OCI-M2 (cell line): ENCODE data around the gene EXOC4.

Experiments
- DNase-seq: peaks from one replicate; lab custom pipeline; 2025; ENCODE audit not compliant: unreplicated experiment; lab: John Stamatoyannopoulos, UW

EXOC4 gene

GRCh38 chr7:133696056-133696455, 443.2 kb downstream of the EXOC4 start:
- DNase-seq: no peak

DNA sequence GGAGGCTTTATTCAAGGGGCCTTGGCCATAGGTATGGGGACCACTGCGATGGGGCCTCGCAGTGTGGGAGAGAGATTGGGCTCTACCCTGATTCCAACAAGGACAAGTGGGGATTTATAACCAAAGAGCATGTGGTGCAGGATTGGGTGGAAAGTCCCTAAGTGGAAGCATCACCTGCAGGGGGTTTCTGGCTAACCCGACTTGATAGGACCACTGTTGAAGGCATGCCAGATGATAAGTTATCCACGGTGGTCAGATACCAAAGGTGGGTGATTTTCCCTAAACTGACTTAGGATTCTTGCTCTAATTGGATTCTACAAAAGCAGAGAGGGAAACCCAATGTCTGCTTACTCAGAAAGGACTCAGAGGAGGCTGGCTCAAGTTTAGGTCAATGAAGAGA, 444.7 kb downstream of the EXOC4 start:
- DNase-seq: no peak

GRCh38 chr7:133698127-133698526, 445.2 kb downstream of the EXOC4 start:
- DNase-seq: no peak

DNA sequence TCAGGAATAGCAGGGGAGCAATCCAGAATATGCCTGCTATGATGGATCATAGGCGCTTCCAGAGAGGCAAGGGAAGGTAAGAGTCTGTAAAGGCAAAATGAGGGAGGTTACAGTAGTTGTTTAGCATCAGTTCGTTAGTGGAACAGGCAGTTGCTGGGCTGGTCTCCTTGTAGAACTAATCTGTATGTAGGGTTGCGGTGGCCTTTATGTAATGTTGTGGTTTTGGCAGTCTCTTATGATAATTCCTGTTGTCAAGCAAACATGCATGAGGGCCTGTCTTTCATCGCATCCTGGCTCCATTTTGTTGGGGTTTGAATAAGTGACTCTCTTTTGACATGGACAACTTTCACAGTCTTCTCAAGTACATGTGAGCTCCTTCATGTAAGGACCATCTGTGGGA, 446.5 kb downstream of the EXOC4 start:
- DNase-seq: no peak

- no peak for DNase-seq
These were observed 449.2 kb downstream of the EXOC4 start for GRCh38 chr7:133702078-133702477.

DNA sequence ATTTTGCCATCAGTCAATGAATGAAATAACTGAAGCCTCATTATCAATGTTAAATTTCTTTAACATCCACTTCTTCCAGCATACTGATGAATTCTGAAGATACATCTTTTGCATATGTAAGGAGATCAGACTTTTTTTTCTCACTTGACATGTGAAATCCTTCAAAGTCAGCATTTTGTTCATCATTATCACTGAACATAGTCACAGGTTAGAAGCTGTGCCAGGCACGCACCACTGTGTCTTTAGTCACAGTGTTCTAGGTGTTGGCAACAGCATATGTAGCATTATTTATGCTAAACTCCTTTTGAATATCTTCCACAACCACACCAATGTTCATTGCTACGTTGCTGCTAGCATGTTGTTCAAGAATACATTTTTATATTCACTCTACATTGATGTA, 450.1 kb downstream of the EXOC4 start:
- no peak for DNase-seq

GRCh38 chr7:133703547-133703946, 450.7 kb downstream of the EXOC4 start:
- no peak for DNase-seq

DNA sequence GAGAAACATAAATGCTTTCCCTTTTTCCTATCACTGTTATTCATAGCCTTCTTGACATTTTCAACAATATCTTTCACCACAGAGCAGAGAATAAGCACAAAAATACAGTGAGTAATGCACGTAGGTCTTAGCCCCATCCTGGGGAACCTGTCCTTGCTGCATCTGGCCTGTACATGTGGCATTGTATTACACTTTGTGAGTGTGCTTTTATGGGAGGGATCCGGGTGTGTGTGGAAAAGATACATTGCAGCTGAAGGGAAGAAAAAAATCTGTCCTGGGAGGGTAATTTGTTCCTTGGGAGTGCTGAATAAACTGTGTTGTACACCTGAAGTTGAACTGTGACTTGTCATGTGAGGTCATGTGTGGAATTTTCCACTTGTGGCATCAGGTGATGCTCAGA, 451.6 kb downstream of the EXOC4 start:
- DNase-seq: no peak

- no peak for DNase-seq
These were observed 452.7 kb downstream of the EXOC4 start for GRCh38 chr7:133705596-133705995.

DNA sequence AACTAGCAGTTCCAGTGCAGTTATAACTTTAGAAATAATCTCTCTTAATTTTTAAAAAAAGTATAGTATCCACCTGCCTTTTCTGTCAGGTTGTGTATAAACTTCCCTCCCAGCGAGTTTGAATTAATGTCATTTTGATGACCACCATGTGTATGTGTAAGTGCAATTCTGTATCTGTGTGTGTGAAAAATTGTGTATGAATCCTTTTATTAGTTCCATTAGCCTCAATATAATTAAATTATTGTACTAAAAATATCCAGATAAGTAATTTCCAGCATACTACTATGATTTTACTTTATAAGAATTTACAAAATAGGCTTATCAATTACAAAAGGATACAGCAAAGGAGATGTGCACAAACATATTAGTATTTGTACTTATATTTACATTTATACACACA, 453.1 kb downstream of the EXOC4 start:
- DNase-seq: no peak

GRCh38 chr7:133709036-133709880, 456.4 kb downstream of the EXOC4 start:
- no peak for DNase-seq

- DNase-seq: no peak
These were observed 459.7 kb downstream of the EXOC4 start for GRCh38 chr7:133712544-133712943.

DNA sequence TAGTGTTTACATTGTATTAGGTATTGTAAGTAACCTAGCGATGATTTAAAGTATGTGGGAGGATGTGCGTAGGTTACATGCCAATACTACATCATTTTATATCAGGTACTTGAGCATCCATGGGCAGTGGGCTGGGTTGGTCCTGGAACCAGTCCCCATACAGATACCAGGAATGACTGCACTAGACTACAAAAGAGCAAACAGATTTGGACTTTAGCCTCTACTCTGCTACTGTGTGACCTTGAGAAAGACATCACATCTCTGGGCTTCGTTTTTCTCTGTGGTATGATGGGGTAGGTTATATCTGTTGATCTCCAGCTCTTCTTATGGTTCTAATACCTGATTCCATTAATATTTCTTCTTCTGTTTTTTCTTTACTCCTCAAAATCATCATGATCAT, 461.8 kb downstream of the EXOC4 start:
- no peak for DNase-seq

DNA sequence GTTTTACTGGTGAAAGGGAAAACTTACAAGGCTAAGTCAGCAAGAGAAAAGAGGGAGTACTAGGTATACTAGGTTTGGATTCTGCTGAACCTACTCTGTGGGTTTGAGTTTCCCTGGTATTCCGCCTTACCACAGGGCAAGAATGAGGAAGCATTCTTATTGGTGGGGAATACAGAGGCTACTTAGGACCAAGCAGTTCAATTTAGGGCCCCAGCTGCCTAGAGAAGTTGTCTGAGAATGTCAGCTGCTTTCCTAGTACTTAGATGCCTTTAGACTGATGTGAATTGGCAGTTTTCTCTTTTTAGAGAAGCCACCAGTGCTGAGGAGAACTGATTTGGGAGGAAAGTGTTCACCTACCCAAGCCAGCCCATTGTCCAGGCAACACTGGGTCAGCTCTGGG, 465.3 kb downstream of the EXOC4 start:
- no peak for DNase-seq

DNA sequence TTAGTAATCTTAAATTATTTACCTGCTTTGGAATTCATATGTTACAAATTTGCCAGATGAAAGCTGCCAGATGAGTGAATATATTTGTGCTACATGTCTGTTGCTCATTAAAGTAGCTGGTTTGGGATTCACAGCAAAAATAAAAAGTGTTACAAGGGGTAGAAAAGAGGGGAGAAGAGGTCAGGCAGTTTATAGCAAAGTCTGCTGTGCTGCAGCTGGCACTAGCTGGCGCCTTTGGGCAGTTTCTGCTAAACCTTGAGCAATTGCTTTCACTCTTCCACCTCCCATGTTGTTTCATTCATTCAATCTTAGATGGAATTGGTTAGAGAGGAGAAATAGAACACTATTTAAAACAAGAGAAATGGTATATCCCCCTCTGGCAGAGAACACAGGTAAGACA, 470.2 kb downstream of the EXOC4 start:
- DNase-seq: no peak

DNA sequence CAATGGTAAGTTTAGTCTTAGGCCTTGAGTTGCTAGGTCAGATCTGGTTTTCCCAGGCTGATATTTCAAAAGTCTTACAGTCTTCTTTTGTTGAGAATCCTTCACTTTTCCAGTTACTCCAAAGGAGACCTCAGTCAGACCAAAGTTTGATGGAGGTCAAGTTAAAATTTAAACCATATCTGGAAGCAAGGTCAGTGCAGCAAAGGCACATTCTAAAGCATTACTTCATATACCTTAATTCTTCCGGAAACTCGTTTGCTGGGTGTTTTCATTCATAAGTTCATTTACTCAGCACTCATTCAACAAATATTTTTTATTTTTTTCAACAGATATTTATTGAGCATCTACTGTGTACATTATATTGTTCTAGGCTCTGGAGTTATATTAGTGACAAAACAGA, 471.3 kb downstream of the EXOC4 start:
- no peak for DNase-seq

DNA sequence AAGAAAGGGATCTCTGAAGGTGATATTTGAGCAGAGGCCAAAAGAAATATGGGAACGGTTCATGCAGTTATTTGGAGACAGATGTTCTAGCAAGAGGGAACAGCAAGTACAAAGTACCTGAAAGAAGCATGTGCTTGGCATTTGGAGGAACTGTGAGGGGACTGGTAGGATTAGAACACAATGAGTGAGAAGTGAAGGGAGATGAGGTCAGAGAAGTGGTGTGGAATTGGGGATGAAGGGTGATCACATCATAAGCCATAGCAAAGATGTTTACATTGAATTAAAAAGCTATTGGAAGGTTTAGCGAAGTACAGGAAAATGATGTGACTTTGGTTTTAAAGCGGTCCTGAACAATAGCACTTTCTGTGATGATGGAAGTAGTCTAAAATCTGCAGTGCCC, 471.8 kb downstream of the EXOC4 start:
- no peak for DNase-seq

- no peak for DNase-seq
These were observed 474.8 kb downstream of the EXOC4 start for GRCh38 chr7:133727476-133728214.

DNA sequence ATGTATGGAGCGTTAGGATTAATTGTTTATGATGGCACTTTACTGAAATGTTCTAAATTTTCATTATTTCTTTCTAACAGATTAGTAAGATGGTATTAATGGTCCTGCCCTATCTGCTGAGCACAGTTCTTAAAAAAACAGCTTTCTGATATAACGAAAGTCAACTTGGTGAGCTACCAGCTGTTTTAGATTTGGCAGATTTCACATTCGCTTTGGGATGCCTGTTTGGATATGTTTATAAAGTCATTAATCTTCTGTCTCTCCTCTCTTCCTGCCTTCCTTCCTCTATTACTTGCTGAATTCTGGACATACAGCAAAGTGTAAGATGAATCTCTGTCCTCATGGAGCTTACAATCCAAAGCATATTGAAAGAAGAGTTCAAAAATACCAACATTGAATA, 477.5 kb downstream of the EXOC4 start:
- DNase-seq: no peak

GRCh38 chr7:133733401-133733800, 480.5 kb downstream of the EXOC4 start:
- DNase-seq: no peak

DNA sequence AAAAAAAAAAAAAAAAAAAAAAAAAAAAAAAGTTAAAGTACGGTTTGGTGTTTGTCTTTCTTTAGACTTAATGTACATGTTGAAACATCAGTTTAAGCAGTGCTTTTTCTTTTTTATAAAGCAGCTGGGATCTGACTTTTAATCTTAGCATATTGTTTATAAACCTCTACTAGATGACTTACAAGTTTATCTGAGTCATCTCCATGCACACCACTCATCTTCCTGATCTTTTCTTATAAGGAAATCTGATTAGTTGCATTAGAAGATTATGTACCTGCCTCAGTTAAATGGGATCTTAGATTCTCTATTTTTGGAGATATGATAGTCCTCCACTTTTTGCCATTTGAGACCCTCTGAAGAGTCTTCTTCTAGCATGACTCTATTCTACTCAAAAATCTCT, 482.3 kb downstream of the EXOC4 start:
- DNase-seq: no peak

- DNase-seq: no peak
These were observed 486.9 kb downstream of the EXOC4 start for GRCh38 chr7:133739817-133740216.

DNA sequence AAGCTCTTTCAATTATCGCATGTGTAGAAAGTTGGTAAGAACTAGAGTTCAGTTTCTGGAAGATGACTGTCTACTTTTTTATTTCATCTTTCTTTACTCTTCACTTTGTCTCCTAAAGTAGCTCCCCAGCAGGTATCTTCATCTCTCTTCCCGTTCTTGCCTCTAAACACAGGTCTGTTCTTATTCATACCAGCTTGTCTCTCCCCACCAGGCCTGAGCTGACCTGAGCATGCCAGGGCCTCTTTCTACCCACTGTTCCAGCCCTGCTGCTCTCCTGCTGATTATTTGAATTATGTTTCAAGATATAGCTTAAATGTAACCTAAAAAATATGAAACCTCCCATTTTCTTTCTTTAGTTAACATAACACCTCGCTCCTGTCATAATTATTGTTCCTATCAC, 488.2 kb downstream of the EXOC4 start:
- DNase-seq: no peak
